NB4 (cell line): ENCODE measurements around the gene BCL3.

Source experiments
- DNase-seq: peaks from one replicate; pipeline ENCODE4 v3.0.0; 2010; ENCODE audit warnings: low read depth
- H3K4me3 ChIP-seq: one replicate; pipeline ENCODE4 v1.5.1; 2011; ENCODE audit warnings: mild to moderate bottlenecking, low read depth, low read length, moderate library complexity
- MYC ChIP-seq: IDR thresholded peaks from 2 replicates; pipeline ENCODE4 v1.6.1; 2011; ENCODE audit warnings: low read depth, low read length
- POLR2A ChIP-seq: IDR thresholded peaks from 2 replicates; pipeline ENCODE4 v1.6.1; 2011; ENCODE audit warnings: mild to moderate bottlenecking; ENCODE audit not compliant: insufficient read length; ENCODE audit errors: extremely low read depth
- TF ChIP-seq, protein P1 (sequence below): IDR thresholded peaks from 2 replicates; pipeline ENCODE4 v1.6.1; 2011; ENCODE audit warnings: low read depth, low read length
- TF ChIP-seq, protein P2 (sequence below): IDR thresholded peaks from one replicate; pipeline ENCODE4 v1.5.1; 2012; ENCODE audit warnings: low read depth, low read length

The BCL3 gene

DNA sequence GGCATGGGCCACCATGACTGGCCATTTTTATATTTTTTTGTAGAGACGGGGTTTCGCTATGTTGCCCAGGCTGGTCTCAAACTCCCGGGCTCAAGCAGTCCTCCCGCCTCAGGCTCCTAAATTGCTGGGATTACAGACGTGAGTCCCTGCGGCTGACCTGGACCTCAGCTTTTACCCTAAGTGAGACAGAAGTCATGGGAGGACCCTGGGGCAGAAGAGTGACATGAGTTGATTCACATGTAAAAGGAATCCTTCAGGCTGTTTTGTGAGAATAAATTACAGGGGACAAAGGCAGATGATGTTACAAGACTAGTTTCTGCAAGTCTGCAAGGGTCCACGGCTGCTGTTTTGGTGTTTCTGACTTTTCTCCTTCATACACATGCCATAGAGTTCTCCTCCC is 57.8 kb downstream of the BCL3 start:
- no peak overlapping the region for H3K4me3 ChIP-seq
- DNase-seq: no peak
- TF ChIP-seq, protein P1, sequence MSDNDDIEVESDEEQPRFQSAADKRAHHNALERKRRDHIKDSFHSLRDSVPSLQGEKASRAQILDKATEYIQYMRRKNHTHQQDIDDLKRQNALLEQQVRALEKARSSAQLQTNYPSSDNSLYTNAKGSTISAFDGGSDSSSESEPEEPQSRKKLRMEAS: no peak

DNA sequence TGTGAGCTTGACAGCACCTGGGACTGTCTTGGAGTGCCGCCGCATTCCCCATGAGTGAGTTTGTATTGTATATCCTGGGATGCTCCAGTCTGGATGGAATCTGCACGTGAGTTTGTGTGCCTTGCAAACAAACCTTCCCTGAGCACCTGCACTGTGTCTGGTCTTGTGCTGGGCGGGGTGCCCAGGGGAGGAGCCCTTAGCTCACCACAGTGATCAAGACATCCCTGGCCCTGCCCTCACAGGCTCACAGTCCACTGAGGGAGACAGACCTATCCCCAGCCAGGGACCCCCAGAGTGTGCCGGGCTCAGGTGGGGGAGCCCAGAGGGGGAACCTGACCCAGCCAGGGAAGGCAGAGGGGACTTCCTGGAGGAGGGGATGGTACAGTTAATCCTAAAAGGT is 58.7 kb downstream of the BCL3 start:
- TF ChIP-seq, protein P2, sequence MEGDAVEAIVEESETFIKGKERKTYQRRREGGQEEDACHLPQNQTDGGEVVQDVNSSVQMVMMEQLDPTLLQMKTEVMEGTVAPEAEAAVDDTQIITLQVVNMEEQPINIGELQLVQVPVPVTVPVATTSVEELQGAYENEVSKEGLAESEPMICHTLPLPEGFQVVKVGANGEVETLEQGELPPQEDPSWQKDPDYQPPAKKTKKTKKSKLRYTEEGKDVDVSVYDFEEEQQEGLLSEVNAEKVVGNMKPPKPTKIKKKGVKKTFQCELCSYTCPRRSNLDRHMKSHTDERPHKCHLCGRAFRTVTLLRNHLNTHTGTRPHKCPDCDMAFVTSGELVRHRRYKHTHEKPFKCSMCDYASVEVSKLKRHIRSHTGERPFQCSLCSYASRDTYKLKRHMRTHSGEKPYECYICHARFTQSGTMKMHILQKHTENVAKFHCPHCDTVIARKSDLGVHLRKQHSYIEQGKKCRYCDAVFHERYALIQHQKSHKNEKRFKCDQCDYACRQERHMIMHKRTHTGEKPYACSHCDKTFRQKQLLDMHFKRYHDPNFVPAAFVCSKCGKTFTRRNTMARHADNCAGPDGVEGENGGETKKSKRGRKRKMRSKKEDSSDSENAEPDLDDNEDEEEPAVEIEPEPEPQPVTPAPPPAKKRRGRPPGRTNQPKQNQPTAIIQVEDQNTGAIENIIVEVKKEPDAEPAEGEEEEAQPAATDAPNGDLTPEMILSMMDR: no peak
- TF ChIP-seq, protein P1: no peak
- TF ChIP-seq MYC (no peak), POLR2A (no peak)
- DNase-seq: no peak
- no peak overlapping the region for H3K4me3 ChIP-seq

DNA sequence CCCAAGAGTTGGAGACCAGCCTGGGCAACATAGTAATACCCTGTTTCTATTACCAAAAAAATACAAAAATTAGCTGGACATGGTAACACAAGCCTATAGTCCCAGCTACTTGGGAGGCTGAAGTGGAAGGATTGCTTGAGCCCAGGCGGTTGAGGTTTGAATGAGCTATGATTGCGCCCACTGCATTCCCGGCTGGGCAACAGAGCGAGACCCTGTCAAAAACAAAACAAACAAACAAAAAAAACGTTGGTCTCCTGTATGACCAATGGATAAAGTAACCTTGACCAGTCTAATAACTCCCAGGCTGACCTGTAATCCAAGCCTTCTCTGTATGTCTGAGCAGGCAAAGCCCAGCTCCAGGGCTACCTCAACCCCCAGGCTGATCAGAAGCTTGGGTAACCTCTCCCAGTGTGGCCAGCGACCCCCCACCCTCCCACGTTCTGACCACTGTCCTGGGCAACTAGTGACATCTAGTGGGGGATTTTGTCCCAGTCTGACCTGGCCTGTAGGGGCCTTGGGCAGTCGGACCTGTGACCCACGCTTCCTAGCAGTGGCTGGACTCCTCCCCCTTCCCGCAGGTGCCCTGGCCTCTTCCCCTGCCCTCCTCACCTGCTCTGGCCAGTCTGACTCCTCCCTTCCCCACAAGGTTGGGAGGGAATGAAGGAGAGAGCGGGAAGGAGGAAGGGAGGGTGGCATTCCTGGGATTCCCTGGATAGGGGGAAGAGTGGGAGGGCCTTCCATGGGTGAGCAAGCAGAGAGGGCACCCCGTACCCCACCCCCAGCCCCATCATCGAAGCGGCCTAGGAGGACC is 59.3 kb downstream of the BCL3 start:
- DNase-seq: peak; percentile 30
- TF ChIP-seq POLR2A: no peak
- no peak for TF ChIP-seq MYC
- TF ChIP-seq, protein P2: no peak
- TF ChIP-seq, protein P1: no peak
- H3K4me3 ChIP-seq: no peak overlapping the region

DNA sequence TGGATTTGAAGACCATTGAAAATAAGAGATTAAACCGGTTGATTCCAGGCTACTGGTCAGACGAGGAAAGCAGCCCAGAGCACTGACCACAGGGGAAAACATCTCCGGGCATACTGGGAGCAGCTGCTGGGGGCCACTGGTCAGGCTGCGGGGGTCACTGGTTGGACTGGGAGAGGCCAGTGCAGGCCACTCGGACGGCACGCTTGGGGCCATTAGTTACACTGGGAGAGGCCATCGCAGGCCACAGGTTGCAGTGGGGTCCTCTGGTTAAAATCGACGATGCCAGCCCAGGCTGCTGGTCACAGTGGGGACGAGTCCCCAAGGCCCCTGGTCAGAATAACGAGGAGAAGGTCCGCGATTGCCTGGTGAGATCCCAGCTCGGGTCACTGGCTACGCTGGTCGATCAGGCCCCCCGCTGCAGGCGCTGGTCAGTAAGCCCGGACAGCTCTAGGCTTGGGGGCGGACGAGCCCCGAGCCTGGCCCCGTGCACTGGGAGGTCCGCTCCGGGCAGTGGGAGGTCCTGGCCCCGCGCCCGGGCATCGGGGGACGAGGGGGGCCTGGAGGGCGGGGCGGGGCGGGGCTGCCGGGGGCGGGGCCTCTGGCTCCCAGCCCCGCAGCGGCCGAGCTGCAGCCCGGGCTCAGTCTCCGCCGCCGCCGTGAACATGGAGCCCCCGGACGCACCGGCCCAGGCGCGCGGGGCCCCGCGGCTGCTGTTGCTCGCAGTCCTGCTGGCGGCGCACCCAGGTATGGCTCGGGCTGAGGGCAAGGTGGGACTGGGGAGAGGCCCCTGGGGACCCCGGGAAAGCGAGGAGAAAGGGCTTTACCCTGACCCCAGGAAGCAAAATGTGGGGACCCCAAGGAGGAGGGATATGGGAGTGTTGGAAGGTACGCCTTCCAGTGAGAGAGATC is 60.2 kb downstream of the BCL3 start, which contains the start of gene BCAM:
BCAM (plus strand) TSS at position 641 of the 909 bp plus-strand sequence; CDS start at position 663, 22 bp downstream.
- H3K4me3 ChIP-seq: no peak within 1 kb of the TSS
- no peak for DNase-seq
- TF ChIP-seq, protein P2: no peak
- TF ChIP-seq MYC (no peak), POLR2A (no peak)
